Endothelial cell of umbilical vein (primary cell): ENCODE data around the gene PKMYT1. TPM values are rescaled to one million over a fixed set of nuclear protein-coding genes. Genes with fewer than 3 reads are reported as not detected.

Experiments
- BruUV-seq: library from RNA; stranded (reverse); fragments of 400-500 nt; replicated peaks from 2 replicates; lab custom pipeline; 2021; lab: Mats Ljungman, UMichigan
- CTCF ChIA-PET: fragments of 300-600, 350-600 bp; sonication (Branson Sonifier 250); formaldehyde crosslinking; loops from one replicate; lab custom pipeline; 2021; ENCODE audit warnings: antibody characterized with exemption, inconsistent platforms; lab: Charles Lee
- POLR2A ChIA-PET: fragments of 300-600, 350-600 bp; sonication (Branson Sonifier 250); formaldehyde crosslinking; loops from one replicate; lab custom pipeline; 2021; ENCODE audit warnings: antibody characterized with exemption, inconsistent platforms; lab: Charles Lee
- DNase-seq: peaks from one replicate; pipeline ENCODE4 v3.0.0-alpha.2; 2011; ENCODE audit warnings: low read depth, low spot score
- FAIRE-seq: peaks from 2 replicates; lab custom pipeline; 2011; peaks lifted over from hg19 to GRCh38; lab: Jason Lieb, UNC
- H2AFZ ChIP-seq: 2 replicates; pipeline ENCODE4 v1.6.0; 2012; ENCODE audit warnings: low read depth, low read length, control low read depth, inconsistent platforms
- H3K27ac ChIP-seq: 2 replicates; pipeline ENCODE4 v1.5.1; 2011; ENCODE audit warnings: low read depth, mild to moderate bottlenecking, control low read depth, low read length, moderate library complexity; ENCODE audit not compliant: insufficient read depth
- H3K27me3 ChIP-seq, 2 experiments: 2 replicates each; pipeline versions ENCODE4 v1.6.0 to v1.6.1; 2011; ENCODE audit warnings: low read length in 2 of 2, mixed read lengths in 1 of 2; ENCODE audit not compliant: control insufficient read depth in 2 of 2, insufficient read depth in 2 of 2
- H3K36me3 ChIP-seq, 2 experiments: 2 replicates in 1 of 2; 3 replicates in 1 of 2; pipeline ENCODE4 v1.5.1; 2011; ENCODE audit warnings: low read length in 2 of 2, mild to moderate bottlenecking in 1 of 2, moderate library complexity in 1 of 2; ENCODE audit not compliant: control insufficient read depth in 2 of 2, insufficient read depth in 2 of 2; ENCODE audit errors: extremely low read depth in 1 of 2
- H3K4me1 ChIP-seq: 3 replicates; pipeline ENCODE4 v1.5.1; 2011; ENCODE audit warnings: mild to moderate bottlenecking, low read length; ENCODE audit not compliant: control insufficient read depth, insufficient read depth; ENCODE audit errors: extremely low read depth
- H3K4me2 ChIP-seq: 2 replicates; pipeline ENCODE4 v1.6.1; 2011; ENCODE audit warnings: low read length, control low read depth, mixed read lengths; ENCODE audit not compliant: insufficient read depth
- H3K4me3 ChIP-seq, 3 experiments: fragments of 200-600 bp in 1 of 3; sonication (generic), shearing (Covaris generic) in 1 of 3; replicated peaks in 1 of 3; 2 replicates each; pipeline ENCODE4 v1.5.1; 2011 to 2016; ENCODE audit warnings: control low read depth in 3 of 3, low read length in 3 of 3, mild to moderate bottlenecking in 2 of 3, inconsistent platforms in 1 of 3, low read depth in 1 of 3, moderate library complexity in 1 of 3; ENCODE audit not compliant: insufficient read depth in 1 of 3
- H3K79me2 ChIP-seq: 2 replicates; pipeline ENCODE4 v1.6.0; 2012; ENCODE audit warnings: low read length, inconsistent platforms; ENCODE audit not compliant: control insufficient read depth, insufficient read depth
- H3K9ac ChIP-seq: replicated peaks from 2 replicates; pipeline ENCODE3; 2011; ENCODE audit warnings: low read length, control low read depth; ENCODE audit not compliant: insufficient read depth; ENCODE audit errors: extremely low read depth
- H3K9me1 ChIP-seq: replicated peaks from 3 replicates; pipeline ENCODE4 v1.6.0; 2011; ENCODE audit warnings: mild to moderate bottlenecking, low read length; ENCODE audit not compliant: control insufficient read depth, insufficient read depth; ENCODE audit errors: extremely low read depth
- H3K9me3 ChIP-seq: replicated peaks from 2 replicates; pipeline ENCODE4 v1.5.1; 2012; ENCODE audit warnings: low read length, inconsistent platforms; ENCODE audit not compliant: control insufficient read depth, insufficient read depth
- H4K20me1 ChIP-seq: replicated peaks from 2 replicates; pipeline ENCODE3; 2011; ENCODE audit warnings: mild to moderate bottlenecking, low read length; ENCODE audit not compliant: control insufficient read depth, insufficient read depth; ENCODE audit errors: extremely low read depth
- EZH2 ChIP-seq: IDR thresholded peaks from 2 replicates; pipeline ENCODE4 v1.6.1; 2012; ENCODE audit warnings: borderline replicate concordance, low read depth, mild to moderate bottlenecking, moderate library complexity, low read length, inconsistent platforms; ENCODE audit not compliant: severe bottlenecking
- FOS ChIP-seq: IDR thresholded peaks from 2 replicates; pipeline ENCODE4 v1.6.1; 2011; ENCODE audit warnings: mild to moderate bottlenecking, low read length, moderate library complexity, borderline replicate concordance; ENCODE audit not compliant: insufficient read depth
- GATA2 ChIP-seq: IDR thresholded peaks from 2 replicates; pipeline ENCODE4 v1.7.0; 2011; ENCODE audit warnings: low read depth, mild to moderate bottlenecking, moderate library complexity, mixed read lengths, low read length; ENCODE audit not compliant: insufficient read length, insufficient read depth
- JUN ChIP-seq: IDR thresholded peaks from 2 replicates; pipeline ENCODE4 v1.6.1; 2011; ENCODE audit warnings: borderline replicate concordance, low read depth; ENCODE audit not compliant: insufficient read length, insufficient read depth
- MYC ChIP-seq: IDR thresholded peaks from one replicate; pipeline ENCODE4 v1.6.1; 2011; ENCODE audit warnings: mild to moderate bottlenecking, low read depth, low read length
- POLR2A ChIP-seq: IDR thresholded peaks from 2 replicates; pipeline ENCODE4 v1.6.1; 2012; ENCODE audit warnings: low read depth, mild to moderate bottlenecking, control low read depth, low read length
- POLR2AphosphoS5 ChIP-seq: IDR thresholded peaks from 2 replicates; pipeline ENCODE4 v1.6.1; 2012; ENCODE audit warnings: low read depth, mild to moderate bottlenecking, control low read depth, low read length, moderate library complexity; ENCODE audit not compliant: insufficient read depth
- dilution Hi-C: fragments of 300-500 bp; cut with MboI; formaldehyde crosslinking; loops from one replicate; pipeline ENCODE4 v1.15.0; 2019; ENCODE audit warnings: low sequenced_read_pairs; ENCODE audit not compliant: extremely low pct_ligation_motif_present
- intact Hi-C: fragments of 100-400 bp; cut with micrococcal nuclease; formaldehyde crosslinking; loops from one replicate; pipeline ENCODE4 v1.10.0; 2022
- polyA plus RNA-seq, 4 experiments: library from polyadenylated mRNA; depleted of rRNA in 3 of 4; stranded (reverse) in 3 of 4; unstranded in 1 of 4; fragments of >200 nt; gene quantifications; 2 replicates each; pipeline versions ENCODE4 v1.2.1 to v1.2.3, GENCODE V29; 2011 to 2012; ENCODE audit warnings: missing spikeins in 1 of 4
- total RNA-seq: library from RNA; stranded (reverse); gene quantifications from 2 replicates; pipeline ENCODE4 v1.2.3, GENCODE V29; 2021
- TF ChIP-seq, protein P1 (sequence below), 2 donors: IDR thresholded peaks; 1 replicate in 1 of 2; 2 replicates in 1 of 2; pipeline ENCODE4 v1.5.1; 2011; ENCODE audit warnings: low read length in 2 of 2, mild to moderate bottlenecking in 2 of 2, moderate library complexity in 2 of 2, control low read depth in 1 of 2, inconsistent platforms in 1 of 2, low read depth in 1 of 2; ENCODE audit not compliant: insufficient read depth in 1 of 2; ENCODE audit errors: extremely low read depth in 1 of 2
- TF ChIP-seq, protein P2 (sequence below): IDR thresholded peaks from 2 replicates; pipeline ENCODE4 v1.6.1; 2011; ENCODE audit not compliant: insufficient read depth, insufficient read length

Gene PKMYT1
- total and polyA plus RNA-seq, 2 donors (not counting 3 experiments of a cell fraction or from before 2014, with no cell fraction given): 26.1 to 48.5 TPM

DNA sequence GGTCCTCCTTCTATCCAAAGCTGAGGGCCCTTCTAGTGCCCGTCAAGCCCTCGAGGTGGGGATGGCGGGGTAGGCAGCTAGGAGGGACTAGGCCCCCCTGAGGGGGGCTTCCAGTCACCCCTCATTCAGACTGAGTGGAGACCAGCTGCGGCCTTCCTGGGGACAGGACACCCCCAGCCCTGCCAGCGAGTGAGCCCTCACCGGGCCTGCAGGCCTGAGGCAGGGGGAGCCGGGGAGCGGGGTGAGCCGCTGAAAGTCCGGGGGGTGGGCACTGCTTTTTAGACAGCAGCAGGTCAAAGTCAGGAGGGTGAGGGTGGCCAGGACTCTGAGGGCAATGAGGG is 24.8 kb downstream of the PKMYT1 start:
- no peak for TF ChIP-seq POLR2A
- no peak for TF ChIP-seq FOS
- TF ChIP-seq, protein P1, sequence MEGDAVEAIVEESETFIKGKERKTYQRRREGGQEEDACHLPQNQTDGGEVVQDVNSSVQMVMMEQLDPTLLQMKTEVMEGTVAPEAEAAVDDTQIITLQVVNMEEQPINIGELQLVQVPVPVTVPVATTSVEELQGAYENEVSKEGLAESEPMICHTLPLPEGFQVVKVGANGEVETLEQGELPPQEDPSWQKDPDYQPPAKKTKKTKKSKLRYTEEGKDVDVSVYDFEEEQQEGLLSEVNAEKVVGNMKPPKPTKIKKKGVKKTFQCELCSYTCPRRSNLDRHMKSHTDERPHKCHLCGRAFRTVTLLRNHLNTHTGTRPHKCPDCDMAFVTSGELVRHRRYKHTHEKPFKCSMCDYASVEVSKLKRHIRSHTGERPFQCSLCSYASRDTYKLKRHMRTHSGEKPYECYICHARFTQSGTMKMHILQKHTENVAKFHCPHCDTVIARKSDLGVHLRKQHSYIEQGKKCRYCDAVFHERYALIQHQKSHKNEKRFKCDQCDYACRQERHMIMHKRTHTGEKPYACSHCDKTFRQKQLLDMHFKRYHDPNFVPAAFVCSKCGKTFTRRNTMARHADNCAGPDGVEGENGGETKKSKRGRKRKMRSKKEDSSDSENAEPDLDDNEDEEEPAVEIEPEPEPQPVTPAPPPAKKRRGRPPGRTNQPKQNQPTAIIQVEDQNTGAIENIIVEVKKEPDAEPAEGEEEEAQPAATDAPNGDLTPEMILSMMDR (IDR thresholded peaks at IDR 0.05; ENCODE audit: extremely low read depth in 1 of 2, insufficient read depth in 1 of 2, low read depth in 1 of 2, low read length in 2 of 2): no peak
- TF ChIP-seq, protein P2, sequence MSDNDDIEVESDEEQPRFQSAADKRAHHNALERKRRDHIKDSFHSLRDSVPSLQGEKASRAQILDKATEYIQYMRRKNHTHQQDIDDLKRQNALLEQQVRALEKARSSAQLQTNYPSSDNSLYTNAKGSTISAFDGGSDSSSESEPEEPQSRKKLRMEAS: no peak
- no peak for TF ChIP-seq MYC
- TF ChIP-seq JUN: no peak
- no peak for TF ChIP-seq EZH2
- TF ChIP-seq POLR2AphosphoS5: no peak
- no peak for TF ChIP-seq GATA2
- no peaks in the 10 kb centered on the region for H3K9me1 ChIP-seq
- H3K27me3 ChIP-seq: no peaks in the 10 kb centered on the region
- dilution Hi-C loops: no loop called here
- H3K36me3 ChIP-seq: no peaks in the 10 kb centered on the region
- H2AFZ ChIP-seq: no peak overlapping the region
- H4K20me1 ChIP-seq: no peaks in the 10 kb centered on the region
- POLR2A ChIA-PET: no interaction called here
- H3K79me2 ChIP-seq: no peaks in the 10 kb centered on the region
- FAIRE-seq (no peak), DNase-seq (no peak)
- H3K9ac ChIP-seq: no peak overlapping the region
- CTCF ChIA-PET: no interaction called here
- no peak overlapping the region for H3K4me2 ChIP-seq
- intact Hi-C loops: no loop called here
- no peak overlapping the region for H3K27ac ChIP-seq
- no peaks in the 10 kb centered on the region for H3K9me3 ChIP-seq
- no peaks in the 10 kb centered on the region for H3K4me1 ChIP-seq
- BruUV-seq: no TSS peak
- no peak overlapping the region for H3K4me3 ChIP-seq
